Hepatocyte (in vitro differentiated cells): ENCODE data around the gene TTC7B. TPM values are rescaled to one million over a fixed set of nuclear protein-coding genes. Genes with fewer than 3 reads are reported as not detected.

Source experiments
- DNase-seq: peaks from one replicate; pipeline ENCODE4 v3.0.0-alpha.2; 2016; ENCODE audit warnings: low spot score
- H2AFZ ChIP-seq: fragments of 200-600 bp; sonication (generic); 2 replicates; pipeline ENCODE4 v1.6.0; 2016; ENCODE audit warnings: antibody characterized with exemption, mild to moderate bottlenecking
- H3K27ac ChIP-seq: fragments of 200-600 bp; sonication (generic); 2 replicates; pipeline ENCODE4 v1.5.1; 2016; ENCODE audit warnings: mild to moderate bottlenecking
- H3K27me3 ChIP-seq: fragments of 200-600 bp; sonication (generic); 2 replicates; pipeline ENCODE4 v1.6.1; 2016
- H3K36me3 ChIP-seq: fragments of 200-600 bp; sonication (generic); replicated peaks from 2 replicates; pipeline ENCODE4 v1.5.1; 2016; ENCODE audit warnings: low read depth; ENCODE audit not compliant: insufficient read depth
- H3K4me1 ChIP-seq: fragments of 200-600 bp; sonication (generic); 2 replicates; pipeline ENCODE4 v1.5.1; 2016; ENCODE audit warnings: mild to moderate bottlenecking, moderate library complexity; ENCODE audit not compliant: insufficient read depth
- H3K4me2 ChIP-seq: fragments of 200-600 bp; sonication (generic); 2 replicates; pipeline ENCODE4 v1.6.0; 2016
- H3K4me3 ChIP-seq: fragments of 200-600 bp; sonication (generic); 2 replicates; pipeline ENCODE4 v1.5.1; 2016; ENCODE audit warnings: mild to moderate bottlenecking
- H3K79me2 ChIP-seq: fragments of 200-600 bp; sonication (generic); 2 replicates; pipeline ENCODE4 v1.6.0; 2017; ENCODE audit warnings: mild to moderate bottlenecking
- H3K9me2 ChIP-seq: fragments of 200-600 bp; sonication (generic); replicated peaks from 2 replicates; pipeline ENCODE4 v1.6.0; 2017; ENCODE audit warnings: mild to moderate bottlenecking; ENCODE audit not compliant: insufficient read depth
- H3K9me3 ChIP-seq: fragments of 200-600 bp; sonication (generic); 2 replicates; pipeline ENCODE4 v1.5.1; 2016; ENCODE audit warnings: low read depth, mild to moderate bottlenecking
- H4K20me1 ChIP-seq: fragments of 200-600 bp; sonication (generic); 2 replicates; pipeline ENCODE4 v1.6.0; 2016; ENCODE audit warnings: mild to moderate bottlenecking; ENCODE audit not compliant: insufficient read depth, poor library complexity, severe bottlenecking
- CTCF ChIP-seq: fragments of 200-600 bp; sonication (generic); IDR thresholded peaks from 2 replicates; pipeline ENCODE4 v1.5.1; 2016; ENCODE audit warnings: antibody characterized with exemption, mild to moderate bottlenecking; ENCODE audit not compliant: poor library complexity
- EZH2 ChIP-seq: fragments of 200-600 bp; sonication (generic); IDR thresholded peaks from 2 replicates; pipeline ENCODE4 v1.6.1; 2016; ENCODE audit warnings: antibody characterized with exemption, mild to moderate bottlenecking, borderline replicate concordance
- EZH2phosphoT487 ChIP-seq: fragments of 200-600 bp; sonication (generic); IDR thresholded peaks from one replicate; pipeline ENCODE4 v1.6.1; 2018; ENCODE audit warnings: antibody characterized with exemption, mild to moderate bottlenecking, low read depth, moderate library complexity; ENCODE audit not compliant: unreplicated experiment, severe bottlenecking
- WGBS: methylation state at CpG from one replicate; pipeline ENCODE4 v1.1.6; 2016; ENCODE audit warnings: low lambda C conversion rate; ENCODE audit errors: missing lambda C conversion rate; 5-methylcytosine and 5-hydroxymethylcytosine counted together
- polyA plus RNA-seq: library from polyadenylated mRNA; unstranded; fragments of >200 nt; fragmentation: Nextera tagmentation; extraction: Ambion mirVana; gene quantifications from 2 replicates; pipeline ENCODE4 v1.2.1, GENCODE V29; 2016
- total RNA-seq: library from RNA; depleted of rRNA; stranded (reverse); fragments of >200 nt; gene quantifications from 2 replicates; pipeline ENCODE4 v1.2.3, GENCODE V29; 2014

Gene TTC7B
- total and polyA plus RNA-seq, 2 experiments from 2014 or later = 10.7 to 25.5 TPM

DNA sequence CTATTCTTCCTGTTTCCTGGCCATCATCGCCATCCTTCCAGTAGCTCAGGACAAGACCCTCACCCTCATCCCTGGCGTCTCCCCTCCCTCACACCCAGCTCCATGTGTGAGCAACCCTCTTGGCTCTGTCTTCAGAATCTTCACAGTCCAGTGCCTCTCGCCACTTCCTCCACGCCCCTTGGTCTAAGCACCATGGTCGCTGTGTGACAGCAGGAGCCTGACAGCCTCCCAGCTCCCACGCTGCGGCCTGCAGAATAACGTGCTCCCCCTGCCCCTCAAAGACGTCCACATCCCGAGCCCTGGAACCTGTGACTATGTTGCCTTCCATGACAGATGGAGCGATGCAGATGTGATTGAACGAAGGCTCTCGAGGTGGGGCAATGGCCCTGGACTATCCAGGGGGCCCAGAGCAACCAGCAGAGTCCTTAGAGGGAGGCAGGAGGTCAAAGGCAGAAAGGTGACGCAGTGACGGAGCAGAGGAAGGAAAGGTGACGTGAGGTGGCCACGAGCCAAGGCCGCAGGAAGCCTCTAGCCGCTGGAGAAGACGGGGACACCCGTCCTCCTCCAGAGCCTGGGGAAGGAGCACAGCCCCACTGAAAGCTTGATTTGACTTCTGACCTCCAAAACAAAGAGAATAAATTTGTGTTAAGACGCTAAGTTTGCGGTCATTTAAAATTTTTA is 279.6 kb downstream of the TTC7B start:
- H2AFZ ChIP-seq = no peak overlapping the region
- no peak overlapping the region for H3K4me2 ChIP-seq
- no peaks in the 10 kb centered on the region for H3K79me2 ChIP-seq
- no peaks in the 10 kb centered on the region for H3K36me3 ChIP-seq
- H3K9me3 ChIP-seq = no peaks in the 10 kb centered on the region
- H3K9me2 ChIP-seq = no peaks in the 10 kb centered on the region
- TF ChIP-seq EZH2phosphoT487 (no peak), EZH2 (no peak), CTCF (no peak)
- H3K4me1 ChIP-seq = no peaks in the 10 kb centered on the region
- H4K20me1 ChIP-seq = no peaks in the 10 kb centered on the region
- no peak for DNase-seq
- no peaks in the 10 kb centered on the region for H3K27me3 ChIP-seq
- WGBS = 90% methylated on average over 23 of the region's 23 CpGs
- H3K27ac ChIP-seq = no peak overlapping the region
- no peak overlapping the region for H3K4me3 ChIP-seq

GRCh38 chr14:90536092-90536491 is 280.1 kb downstream of the TTC7B start:
- no peak for DNase-seq
- Histone ChIP-seq H3K9me3 (no peaks in the 10 kb centered on the region), H3K27ac (no peak overlapping the region), H3K4me3 (no peak overlapping the region), H3K36me3 (no peaks in the 10 kb centered on the region), H3K4me1 (no peaks in the 10 kb centered on the region), H2AFZ (no peak overlapping the region), H3K79me2 (no peaks in the 10 kb centered on the region), H4K20me1 (no peaks in the 10 kb centered on the region), H3K9me2 (no peaks in the 10 kb centered on the region), H3K4me2 (no peak overlapping the region), H3K27me3 (no peaks in the 10 kb centered on the region)
- 94% methylated on average over 10 of the region's 11 CpGs for WGBS
- no peak for TF ChIP-seq EZH2
- TF ChIP-seq CTCF = no peak
- TF ChIP-seq EZH2phosphoT487 = no peak

DNA sequence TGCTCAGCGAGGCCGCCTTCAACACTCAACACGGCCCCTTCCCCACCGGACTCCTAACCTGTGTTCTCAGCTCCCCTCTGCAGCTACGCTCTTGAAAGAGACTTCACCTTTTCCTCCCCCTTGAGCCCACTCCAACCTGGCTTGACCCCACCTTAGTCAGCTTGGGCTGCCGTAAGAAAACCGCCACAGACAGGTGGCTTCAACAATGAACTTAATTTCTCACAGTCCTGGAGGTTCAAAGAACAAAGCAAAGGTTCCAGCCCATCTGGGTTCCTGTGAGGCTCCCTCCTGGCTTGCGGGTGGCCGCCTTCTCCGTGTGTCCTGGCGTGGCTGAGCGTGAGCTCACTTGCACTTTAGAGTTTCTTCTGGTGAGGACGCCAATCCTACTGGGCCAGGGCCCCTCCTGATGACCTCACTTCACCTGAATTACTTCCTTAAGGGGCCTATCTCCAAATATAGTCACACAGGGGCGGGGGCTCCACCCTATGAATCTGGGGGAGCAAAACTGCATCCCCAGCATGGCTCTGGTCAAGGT is 280.6 kb downstream of the TTC7B start:
- Histone ChIP-seq H3K9me2 (no peaks in the 10 kb centered on the region), H4K20me1 (no peaks in the 10 kb centered on the region), H3K4me2 (no peak overlapping the region), H3K4me3 (no peak overlapping the region), H3K9me3 (no peaks in the 10 kb centered on the region), H3K27me3 (no peaks in the 10 kb centered on the region), H3K4me1 (no peaks in the 10 kb centered on the region), H2AFZ (no peak overlapping the region), H3K36me3 (no peaks in the 10 kb centered on the region), H3K79me2 (no peaks in the 10 kb centered on the region), H3K27ac (no peak overlapping the region)
- 86% methylated on average over 14 of the region's 14 CpGs for WGBS
- no peak for DNase-seq
- TF ChIP-seq CTCF (no peak), EZH2phosphoT487 (no peak), EZH2 (no peak)
